Activated CD8-positive, alpha-beta T cell treated with anti-CD3 and anti-CD28 coated beads for 36 hours (primary cell): ENCODE data around the gene PLOD1. TPM values are rescaled to one million over a fixed set of nuclear protein-coding genes. Genes with fewer than 3 reads are reported as not detected.
A peak's percentile ranks its signal among the peaks of the same experiment; 100 is the strongest.

ENCODE experiments used
- ATAC-seq: fragments of 200-7000 bp; cut with Tn5 transposase; one replicate; pipeline ENCODE4 v1.10.0; 2021; ENCODE audit warnings: mild to moderate bottlenecking, moderate library complexity
- CTCF ChIA-PET: fragments of 350-600 bp; sonication (Branson Sonifier 250); formaldehyde crosslinking; loops from one replicate; lab custom pipeline; 2021; ENCODE audit warnings: antibody characterized with exemption; lab: Charles Lee
- POLR2A ChIA-PET: fragments of 350-600 bp; sonication (Branson Sonifier 250); formaldehyde crosslinking; loops from one replicate; lab custom pipeline; 2021; ENCODE audit warnings: antibody characterized with exemption; lab: Charles Lee
- DNase-seq: peaks from one replicate; pipeline ENCODE4 v3.0.0-alpha.2; 2020
- H3K27ac Mint-ChIP-seq: one replicate; pipeline ENCODE4 v1.8.0; 2021; ENCODE audit warnings: mild to moderate bottlenecking, mixed read lengths
- H3K27me3 Mint-ChIP-seq: one replicate; pipeline ENCODE4 v1.8.0; 2021; ENCODE audit warnings: mixed read lengths
- H3K36me3 Mint-ChIP-seq: one replicate; pipeline ENCODE4 v1.8.0; 2021; ENCODE audit warnings: low read depth, mixed read lengths
- H3K4me1 Mint-ChIP-seq: one replicate; pipeline ENCODE4 v1.8.0; 2021; ENCODE audit warnings: low read depth, mixed read lengths
- H3K4me3 Mint-ChIP-seq: one replicate; pipeline ENCODE4 v1.8.0; 2021; ENCODE audit warnings: mild to moderate bottlenecking, moderate library complexity, mixed read lengths
- H3K9me3 Mint-ChIP-seq: one replicate; pipeline ENCODE4 v1.8.0; 2021; ENCODE audit warnings: mixed read lengths
- CTCF ChIP-seq: fragments of 200-600 bp; IDR thresholded peaks from one replicate; pipeline ENCODE4 v1.8.0; 2022; ENCODE audit warnings: antibody characterized with exemption, mild to moderate bottlenecking
- intact Hi-C: fragments of 100-400 bp; cut with micrococcal nuclease; formaldehyde crosslinking; loops from one replicate; pipeline ENCODE4 v1.10.0; 2022
- total RNA-seq, 2 experiments: library from RNA; stranded (reverse); gene quantifications; one replicate each; pipeline ENCODE4 v1.2.3, GENCODE V29; 2021

PLOD1 gene
- total RNA-seq, 2 experiments from 2014 or later: 21.5 to 22.0 TPM

- Mint-ChIP-seq H3K9me3 (no peaks in the 10 kb centered on the region), H3K36me3 (peaks cover 16% of the 10 kb centered on the region), H3K4me3 (no peak overlapping the region), H3K27me3 (no peaks in the 10 kb centered on the region), H3K27ac (no peak overlapping the region), H3K4me1 (peaks cover 23% of the 10 kb centered on the region)
- POLR2A ChIA-PET: interaction anchor here (1.0 to 11.0 kb wide), 2 partner anchors 9 to 25 kb away, joined by 3 to 395 read pairs; no protein-coding TSS in a partner anchor
- ATAC-seq: no peak
- TF ChIP-seq CTCF: no peak
- DNase-seq: no peak
- intact Hi-C loops: no loop called here
- CTCF ChIA-PET: interaction anchor here (1.5 kb wide), 1 partner anchor 62 kb away, joined by 4 read pairs; no protein-coding TSS in a partner anchor
Observed at GRCh38 chr1:11919621-11920020, 14.9 kb upstream of the PLOD1 start.

- POLR2A ChIA-PET: interaction anchor here (11.0 kb wide), 1 partner anchor 10 kb away, joined by 395 read pairs; no protein-coding TSS in a partner anchor
- Mint-ChIP-seq H3K4me1 (peaks cover 29% of the 10 kb centered on the region), H3K36me3 (peaks cover 18% of the 10 kb centered on the region), H3K4me3 (no peak overlapping the region), H3K27ac (no peak overlapping the region), H3K9me3 (no peaks in the 10 kb centered on the region), H3K27me3 (no peaks in the 10 kb centered on the region)
- ATAC-seq (no peak), DNase-seq (no peak)
- CTCF ChIA-PET: interaction anchor here (1.5 kb wide), 1 partner anchor 62 kb away, joined by 4 read pairs; no protein-coding TSS in a partner anchor
- no peak for TF ChIP-seq CTCF
- intact Hi-C loops: no loop called here
Observed at GRCh38 chr1:11920239-11920903, 14.1 kb upstream of the PLOD1 start.

DNA sequence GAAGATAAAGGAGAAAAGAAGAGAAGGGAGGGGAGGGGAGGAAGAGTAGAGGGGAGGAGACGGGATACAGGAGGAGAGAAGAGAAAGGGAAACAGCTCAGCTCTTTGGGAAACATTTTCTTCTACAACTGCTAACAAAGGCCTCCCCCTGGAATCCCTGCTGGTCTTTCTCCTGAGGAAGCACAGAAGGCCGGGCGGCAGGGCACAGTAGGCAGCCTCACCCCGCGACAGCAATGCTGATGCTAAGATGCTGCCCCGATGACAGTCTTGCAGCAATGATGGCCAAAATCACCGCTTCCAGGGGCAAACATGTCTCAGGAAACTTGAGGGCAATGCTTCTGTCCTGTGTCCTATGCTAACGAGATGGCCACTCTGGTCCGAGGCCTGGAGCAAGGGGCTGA lies 13.5 kb upstream of the PLOD1 start:
- POLR2A ChIA-PET: interaction anchor here (11.0 kb wide), 1 partner anchor 10 kb away, joined by 395 read pairs; no protein-coding TSS in a partner anchor
- H3K9me3 Mint-ChIP-seq: no peaks in the 10 kb centered on the region
- intact Hi-C loops: no loop called here
- no peak overlapping the region for H3K4me3 Mint-ChIP-seq
- DNase-seq: no peak
- CTCF ChIA-PET: no interaction called here
- no peaks in the 10 kb centered on the region for H3K27me3 Mint-ChIP-seq
- H3K4me1 Mint-ChIP-seq: peaks cover 29% of the 10 kb centered on the region
- peaks cover 18% of the 10 kb centered on the region for H3K36me3 Mint-ChIP-seq
- no peak overlapping the region for H3K27ac Mint-ChIP-seq
- no peak for ATAC-seq
- TF ChIP-seq CTCF: no peak

DNA sequence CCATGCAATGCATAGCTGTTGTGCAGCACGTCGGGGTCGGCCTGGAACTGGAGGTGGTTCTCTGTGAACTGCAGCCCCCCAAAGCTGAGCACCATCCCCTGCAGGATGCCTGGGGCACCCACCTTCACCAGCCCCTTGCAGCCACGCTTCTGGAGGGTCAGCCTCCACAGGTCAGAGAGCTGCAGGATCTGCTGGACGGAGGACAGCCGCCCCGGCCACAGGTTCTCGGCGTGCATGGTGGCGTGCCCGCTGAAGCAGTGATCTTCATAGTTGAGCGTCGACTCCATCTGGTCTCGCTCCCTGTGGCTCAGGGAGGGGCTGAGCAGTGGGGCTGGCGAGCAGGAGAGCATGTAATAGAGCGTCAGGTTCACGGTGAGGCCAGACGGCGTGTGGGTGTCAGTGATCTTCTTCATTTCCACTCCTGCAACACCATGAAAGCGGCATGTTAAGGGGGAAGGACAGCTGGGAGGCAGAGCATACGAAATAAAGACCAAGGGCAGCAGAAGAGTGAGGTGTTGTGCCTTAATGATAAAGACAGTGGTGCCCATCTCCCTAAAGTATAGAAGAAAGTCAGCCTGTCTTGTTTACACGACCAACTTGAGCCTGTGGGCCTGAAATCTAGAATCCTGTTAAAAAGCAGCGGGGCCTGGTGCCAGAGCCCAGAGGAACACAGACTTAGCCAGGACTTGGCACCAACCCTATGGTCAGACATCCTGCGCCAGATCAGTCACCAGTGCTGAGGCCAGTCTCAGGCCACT lies 11.3 kb upstream of the PLOD1 start:
- H3K4me1 Mint-ChIP-seq: peaks cover 34% of the 10 kb centered on the region
- H3K4me3 Mint-ChIP-seq: peak overlapping the region; percentile 80
- no peak for ATAC-seq
- CTCF ChIA-PET: no interaction called here
- no peak for TF ChIP-seq CTCF
- no peaks in the 10 kb centered on the region for H3K9me3 Mint-ChIP-seq
- intact Hi-C loops: no loop called here
- DNase-seq: no peak
- H3K27me3 Mint-ChIP-seq: no peaks in the 10 kb centered on the region
- peak overlapping the region; percentile 6 for H3K27ac Mint-ChIP-seq
- POLR2A ChIA-PET: interaction anchor here (11.0 kb wide), 1 partner anchor 13 kb away, joined by 395 read pairs; no protein-coding TSS in a partner anchor
- H3K36me3 Mint-ChIP-seq: peaks cover 18% of the 10 kb centered on the region

- ATAC-seq (no peak), DNase-seq (no peak)
- Mint-ChIP-seq H3K27ac (peak overlapping the region; percentile 48), H3K9me3 (no peaks in the 10 kb centered on the region), H3K36me3 (peaks cover 18% of the 10 kb centered on the region), H3K4me3 (peak overlapping the region; percentile 80), H3K27me3 (no peaks in the 10 kb centered on the region), H3K4me1 (peaks cover 34% of the 10 kb centered on the region)
- ChIA-PET CTCF (no interaction called here), POLR2A (interaction anchor here (11.0 kb wide), 1 partner anchor 13 kb away, joined by 395 read pairs; no protein-coding TSS in a partner anchor)
- TF ChIP-seq CTCF: no peak
- intact Hi-C loops: no loop called here
Observed at GRCh38 chr1:11923827-11924113, 10.7 kb upstream of the PLOD1 start.
